Lung (tissue), 12 donors: Measurements from ENCODE around the gene NT5DC3. TPM values are rescaled to one million over a fixed set of nuclear protein-coding genes. Genes with fewer than 3 reads are reported as not detected.

Source experiments
- ATAC-seq: fragments of 200-7000 bp; cut with Tn5 transposase; one replicate; pipeline ENCODE4 v1.9.1; 2020; ENCODE audit warnings: moderate number of reproducible peaks; ENCODE audit not compliant: insufficient read depth, low FRiP score
- DNase-seq, 3 donors: peaks; one replicate each; pipeline ENCODE4 v3.0.0-alpha.2; 2013 to 2017
- H3K27ac ChIP-seq, 2 donors: one replicate each; pipeline ENCODE4 v1.5.1; 2013; ENCODE audit warnings: mild to moderate bottlenecking in 2 of 2, moderate library complexity in 2 of 2, control low read depth in 1 of 2, inconsistent platforms in 1 of 2, low read depth in 1 of 2, low read length in 1 of 2
- H3K27me3 ChIP-seq, 3 donors: one replicate each; pipeline ENCODE4 v1.5.1; 2013; ENCODE audit warnings: low read length in 2 of 3; ENCODE audit not compliant: control insufficient read depth in 3 of 3, insufficient read depth in 3 of 3
- H3K36me3 ChIP-seq, 4 donors: one replicate each; pipeline ENCODE4 v1.5.1; 2013; ENCODE audit warnings: low read length in 4 of 4, mild to moderate bottlenecking in 1 of 4, moderate library complexity in 1 of 4; ENCODE audit not compliant: control insufficient read depth in 4 of 4, insufficient read depth in 4 of 4
- H3K4me1 ChIP-seq, 5 donors: one replicate each; pipeline ENCODE4 v1.5.1; 2013; ENCODE audit warnings: low read length in 5 of 5, mild to moderate bottlenecking in 2 of 5, moderate library complexity in 1 of 5; ENCODE audit not compliant: control insufficient read depth in 5 of 5, insufficient read depth in 5 of 5
- H3K4me3 ChIP-seq: one replicate; pipeline ENCODE4 v1.5.1; 2013; ENCODE audit warnings: mild to moderate bottlenecking, control low read depth, moderate library complexity
- H3K9ac ChIP-seq, 2 donors: one replicate each; pipeline ENCODE4 v1.5.1; 2013; ENCODE audit warnings: low read length in 2 of 2, control low read depth in 1 of 2; ENCODE audit not compliant: insufficient read depth in 1 of 2
- H3K9me3 ChIP-seq, 4 donors: one replicate each; pipeline ENCODE4 v1.5.1; 2013; ENCODE audit warnings: low read length in 3 of 4, mild to moderate bottlenecking in 1 of 4, moderate library complexity in 1 of 4; ENCODE audit not compliant: control insufficient read depth in 4 of 4, insufficient read depth in 3 of 4
- CTCF ChIP-seq: IDR thresholded peaks from 2 replicates; pipeline ENCODE4 v1.5.1; 2012; ENCODE audit warnings: mild to moderate bottlenecking; ENCODE audit errors: control extremely low read depth, extremely low read depth
- WGBS, 2 donors: extraction: QIAGEN DNeasy Blood & Tissue Kit; methylation state at CpG; one replicate each; pipeline ENCODE4 v1.1.7; 2013; 5-methylcytosine and 5-hydroxymethylcytosine counted together
- polyA plus RNA-seq, 2 donors: library from polyadenylated mRNA; stranded (reverse); fragments of 200-250 nt; gene quantifications; one replicate each; pipeline ENCODE4 v1.2.1, GENCODE V29; 2013
- total RNA-seq, 2 donors: library from RNA; depleted of rRNA in 1 of 2; stranded (reverse); fragments of >200 nt in 1 of 2; gene quantifications; one replicate each; pipeline ENCODE4 v1.2.1, GENCODE V29; 2014 to 2021
- donor health status: control.
- donor health status: control.
- donor health status: Bipolar disorder and iron deficiency.
- donor health status: healthy.
- donor health status: DM: yes; HTN: yes; CAD: no.

Gene NT5DC3
- total and polyA plus RNA-seq, 4 donors: 0.93 to 12.3 (median 3.6) TPM

GRCh38 chr12:103745962-103746361, 95.1 kb downstream of the NT5DC3 start:
- no peak for TF ChIP-seq CTCF
- Histone ChIP-seq H3K4me3 (no peak overlapping the region), H3K27ac (no peak overlapping the region), H3K36me3 (no peaks in the 10 kb centered on the region), H3K9ac (no peak overlapping the region), H3K9me3 (peaks cover 0 to 2% (median 0%) of the 10 kb centered on the region in 4 donors), H3K4me1 (peaks cover 0 to 5% (median 0%) of the 10 kb centered on the region in 5 donors), H3K27me3 (no peaks in the 10 kb centered on the region)
- DNase-seq (no peak), ATAC-seq (no peak)
- 87 to 88% methylated on average over 2 of the region's 2 CpGs for WGBS, 2 donors

GRCh38 chr12:103743788-103744187, 97.2 kb downstream of the NT5DC3 start:
- DNase-seq: no peak
- Histone ChIP-seq H3K27me3 (no peaks in the 10 kb centered on the region), H3K9ac (no peak overlapping the region), H3K4me3 (no peak overlapping the region), H3K27ac (no peak overlapping the region), H3K36me3 (no peaks in the 10 kb centered on the region), H3K9me3 (peaks cover 0 to 2% (median 0%) of the 10 kb centered on the region in 4 donors), H3K4me1 (peaks cover 0 to 5% (median 0%) of the 10 kb centered on the region in 5 donors)
- 97 to 98% methylated on average over 3 of the region's 3 CpGs for WGBS, 2 donors
- ATAC-seq: no peak
- no peak for TF ChIP-seq CTCF

GRCh38 chr12:103742349-103742932, 98.6 kb downstream of the NT5DC3 start:
- ATAC-seq (no peak), DNase-seq (peak in 2 of 3 donors; percentile 57 to 75)
- Histone ChIP-seq H3K27me3 (no peaks in the 10 kb centered on the region), H3K36me3 (no peaks in the 10 kb centered on the region), H3K27ac (no peak overlapping the region), H3K4me1 (peaks cover 0 to 5% (median 0%) of the 10 kb centered on the region in 5 donors), H3K4me3 (no peak overlapping the region), H3K9me3 (peaks cover 0 to 2% (median 0%) of the 10 kb centered on the region in 4 donors), H3K9ac (no peak overlapping the region)
- WGBS, 2 donors: 62 to 71% methylated on average over 15 of the region's 15 CpGs
- TF ChIP-seq CTCF: no peak

GRCh38 chr12:103737881-103738280, 103.2 kb downstream of the NT5DC3 start:
- WGBS, 2 donors: 73 to 81% methylated on average over 1 of the region's 1 CpG
- Histone ChIP-seq H3K4me3 (no peak overlapping the region), H3K27me3 (no peaks in the 10 kb centered on the region), H3K9me3 (peaks cover 0 to 1% (median 0%) of the 10 kb centered on the region in 4 donors), H3K27ac (no peak overlapping the region), H3K4me1 (peaks cover 0 to 3% (median 0%) of the 10 kb centered on the region in 5 donors), H3K9ac (no peak overlapping the region), H3K36me3 (no peaks in the 10 kb centered on the region)
- ATAC-seq (no peak), DNase-seq (no peak)
- TF ChIP-seq CTCF: no peak
